Spleen (tissue), 7 donors: ENCODE data around the gene EPHA8.

ENCODE experiments used
- CTCF ChIP-seq, 11 experiments: fragments of 200-600 bp in 7 of 11; fragments of 450-650 bp in 4 of 11; sonication (generic) in 4 of 11; IDR thresholded peaks in 8 of 11; conservative IDR thresholded peaks in 3 of 11; 1 replicate in 7 of 11; 2 replicates in 4 of 11; pipeline versions ENCODE4 v1.4.0 to v1.8.0; 2016 to 2021; ENCODE audit warnings: antibody characterized with exemption in 11 of 11, inconsistent platforms in 4 of 11, mild to moderate bottlenecking in 1 of 11
- POLR2A ChIP-seq, 3 donors: fragments of 450-650 bp; IDR thresholded peaks; one replicate each; pipeline ENCODE4 v1.5.1; 2017; ENCODE audit warnings: antibody characterized with exemption in 3 of 3, mild to moderate bottlenecking in 1 of 3
- donor health status: DM: no; HTN: no; CAD: no; lungs with moderate emphysema.
- donor health status: DM: no; HTN: no; CAD: no.
- donor health status: DM: no; HTN: no; CAD: no.

- no peak for TF ChIP-seq CTCF (IDR thresholded peaks at IDR 0.05 in 8 of 11, conservative IDR thresholded peaks at IDR 0.05 in 3 of 11)
- no peak for TF ChIP-seq POLR2A (IDR thresholded peaks at IDR 0.05)
These were observed 62.1 kb downstream of the EPHA8 start for GRCh38 chr1:22625262-22625925.
